Inferior parietal cortex (tissue), 1 donor: ENCODE measurements around the gene KIR2DL3.
"Not testable (repeated sequence)": the region's sequence is repeated elsewhere in the genome, so short reads cannot be mapped to it uniquely, and the experiment has no call there.

Experiments
- DNase-seq: peaks from one replicate; pipeline ENCODE4 v3.0.0-alpha.2; 2016; ENCODE audit errors: extremely low spot score

KIR2DL3 gene

DNA sequence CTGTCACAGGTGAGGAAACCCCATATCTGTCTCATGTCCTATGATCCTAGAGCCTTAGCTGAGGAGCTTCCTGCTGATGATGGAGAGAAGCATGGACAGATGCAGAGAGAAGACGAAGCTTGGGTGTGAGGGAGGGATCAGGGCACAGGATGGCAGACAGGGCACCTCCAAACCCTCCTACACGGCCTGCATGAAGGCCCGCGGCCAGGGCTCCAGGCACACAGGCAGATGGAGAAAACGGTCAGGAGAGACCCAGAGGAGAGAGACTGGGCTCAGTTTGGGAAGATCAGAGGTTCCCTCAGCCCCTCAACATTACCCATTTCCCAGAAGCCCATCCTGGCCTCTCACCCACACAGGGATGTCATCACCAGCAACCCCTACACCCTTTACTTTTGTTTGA, 5.8 kb downstream of the KIR2DL3 start:
- DNase-seq, result not testable (repeated sequence)

DNA sequence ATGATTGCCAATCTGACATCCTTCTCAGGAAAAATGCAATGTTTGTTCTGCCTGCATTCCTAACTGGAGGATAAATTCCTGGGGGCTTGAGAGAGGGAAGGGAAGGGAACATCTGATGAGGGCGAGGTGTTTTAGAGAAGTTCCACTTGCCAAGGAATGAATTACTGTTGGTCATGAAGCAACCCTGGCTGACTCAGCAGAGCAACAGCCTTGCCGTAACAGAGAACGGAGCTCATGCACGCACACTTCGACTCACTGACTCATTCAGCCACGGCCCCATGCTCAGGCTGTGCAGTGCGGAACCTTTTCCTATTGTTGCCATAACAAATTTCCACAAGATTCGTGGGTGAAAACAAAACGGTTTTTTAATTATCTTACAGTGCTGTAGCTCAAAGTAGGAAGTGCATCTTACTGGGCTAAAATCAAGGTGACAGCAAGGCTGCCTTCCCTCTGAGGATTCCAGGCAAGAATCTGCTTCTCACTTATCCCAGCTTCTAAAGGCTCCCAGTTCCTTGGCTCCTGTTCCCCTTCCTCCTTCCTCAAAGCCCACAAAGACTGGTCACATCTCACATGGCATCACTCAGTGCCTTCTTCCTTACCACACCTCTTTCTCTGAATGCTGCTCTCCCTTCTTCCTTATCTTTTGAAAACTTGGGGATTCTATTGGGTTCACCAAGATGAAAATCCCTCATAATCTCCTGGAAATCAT, 9.5 kb downstream of the KIR2DL3 start:
- DNase-seq, result not testable (repeated sequence)

DNA sequence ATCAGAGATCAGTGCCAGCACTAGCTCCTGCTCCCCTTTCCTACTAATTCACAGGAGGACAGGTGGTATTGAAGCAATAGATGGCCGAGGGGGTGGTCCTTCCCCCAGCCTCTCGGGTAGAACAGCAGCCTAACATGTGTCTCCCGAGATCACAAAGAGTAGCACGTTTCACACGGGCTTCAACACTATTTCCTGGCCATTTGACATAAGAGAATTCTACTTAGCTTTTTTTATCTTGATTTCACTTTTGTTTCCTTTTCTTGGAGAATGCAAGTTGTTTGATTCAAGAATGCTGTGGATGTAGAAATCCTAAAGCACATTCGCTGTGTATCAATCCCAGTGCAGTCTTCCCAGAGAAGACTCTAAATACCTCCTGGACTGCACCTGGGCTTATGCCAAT, 12.0 kb downstream of the KIR2DL3 start:
- not testable (repeated sequence) for DNase-seq

DNA sequence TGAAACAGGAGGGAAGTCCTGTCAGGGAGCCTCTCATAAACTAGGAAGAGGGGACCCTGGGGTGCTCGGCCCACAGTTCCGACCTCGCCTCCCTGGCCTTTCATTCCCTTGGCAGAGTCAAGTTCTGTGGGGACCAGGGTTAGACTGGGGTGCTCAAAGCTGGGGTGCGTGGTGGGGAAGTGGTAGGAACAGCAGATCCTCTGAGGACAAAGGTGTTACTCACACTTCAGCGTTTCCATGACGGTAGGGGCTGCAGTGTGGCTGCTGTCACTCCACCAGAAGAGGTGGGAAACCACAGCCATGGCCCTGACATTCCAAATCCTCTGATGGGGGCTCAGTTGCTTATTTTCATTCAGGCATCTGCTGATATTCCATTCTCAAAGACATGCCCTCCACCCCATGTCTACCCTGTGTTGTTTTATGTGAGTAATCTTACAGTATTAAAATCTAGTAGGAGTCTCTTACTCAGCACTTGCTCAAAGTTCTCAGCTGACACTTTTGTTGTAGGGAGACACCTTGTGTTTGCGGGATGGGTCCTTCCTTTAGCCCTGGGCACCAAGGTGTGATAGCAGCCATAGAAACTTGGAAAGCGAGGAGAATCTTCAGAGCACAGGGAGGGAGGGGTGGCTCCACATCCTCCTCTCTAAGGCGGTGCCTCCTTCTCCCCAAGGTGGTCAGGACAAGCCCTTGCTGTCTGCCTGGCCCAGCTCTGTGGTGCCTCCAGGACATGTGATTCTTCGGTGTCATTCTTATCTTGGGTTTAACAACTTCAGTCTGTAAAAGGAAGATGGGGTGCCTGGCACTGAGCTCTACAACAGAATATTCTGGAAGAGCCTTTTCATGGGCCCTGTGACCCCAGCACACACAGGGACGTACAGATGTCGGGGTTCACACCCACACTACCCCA, 18.1 kb downstream of the KIR2DL3 start:
- not testable (repeated sequence) for DNase-seq

DNA sequence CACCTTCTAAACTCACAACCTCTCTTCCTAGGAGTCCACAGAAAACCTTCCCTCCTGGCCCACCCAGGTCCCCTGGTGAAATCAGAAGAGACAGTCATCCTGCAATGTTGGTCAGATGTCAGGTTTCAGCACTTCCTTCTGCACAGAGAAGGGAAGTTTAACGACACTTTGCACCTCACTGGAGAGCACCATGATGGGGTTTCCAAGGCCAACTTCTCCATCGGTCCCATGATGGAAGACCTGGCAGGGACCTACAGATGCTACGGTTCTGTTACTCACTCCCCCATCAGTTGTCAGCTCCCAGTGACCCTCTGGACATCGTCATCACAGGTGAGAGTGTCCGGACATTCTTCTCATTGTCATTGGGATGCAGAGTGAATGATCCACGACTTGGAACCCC, 20.3 kb downstream of the KIR2DL3 start:
- DNase-seq, result not testable (repeated sequence)

DNA sequence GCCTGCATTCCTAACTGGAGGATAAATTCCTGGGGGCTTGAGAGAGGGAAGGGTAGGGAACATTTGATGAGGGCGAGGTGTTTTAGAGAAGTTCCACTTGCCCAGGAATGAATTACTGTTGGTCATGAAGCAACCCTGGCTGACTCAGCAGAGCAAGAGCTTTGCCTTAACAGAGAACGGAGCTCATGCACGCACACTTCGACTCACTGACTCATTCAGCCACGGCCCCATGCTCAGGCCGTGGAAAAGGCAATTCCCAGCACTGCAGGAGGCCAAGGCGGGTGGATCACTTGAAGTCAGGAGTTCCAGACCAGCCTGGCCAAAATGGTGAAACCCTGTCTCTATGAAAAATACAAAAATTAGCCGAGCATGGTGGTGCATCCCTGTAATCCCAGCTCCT, 25.9 kb downstream of the KIR2DL3 start:
- not testable (repeated sequence) for DNase-seq

DNA sequence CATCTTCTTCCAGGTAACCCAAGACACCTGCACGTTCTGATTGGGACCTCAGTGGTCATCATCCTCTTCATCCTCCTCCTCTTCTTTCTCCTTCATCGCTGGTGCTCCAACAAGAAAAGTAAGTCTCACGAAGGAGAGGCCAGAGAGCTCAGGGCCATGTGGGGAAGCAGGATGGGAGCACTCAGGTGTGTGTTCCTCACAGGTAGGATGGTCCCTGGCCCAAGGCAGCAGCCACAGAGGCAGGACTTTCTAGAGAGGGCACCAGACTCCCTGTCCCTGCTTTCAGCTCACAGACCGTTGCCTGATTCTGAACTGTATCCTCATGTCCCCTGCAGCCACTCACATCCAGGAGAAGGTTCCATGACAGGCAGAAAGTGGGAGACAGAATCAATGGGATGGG, 28.2 kb downstream of the KIR2DL3 start:
- DNase-seq, result not testable (repeated sequence)

DNA sequence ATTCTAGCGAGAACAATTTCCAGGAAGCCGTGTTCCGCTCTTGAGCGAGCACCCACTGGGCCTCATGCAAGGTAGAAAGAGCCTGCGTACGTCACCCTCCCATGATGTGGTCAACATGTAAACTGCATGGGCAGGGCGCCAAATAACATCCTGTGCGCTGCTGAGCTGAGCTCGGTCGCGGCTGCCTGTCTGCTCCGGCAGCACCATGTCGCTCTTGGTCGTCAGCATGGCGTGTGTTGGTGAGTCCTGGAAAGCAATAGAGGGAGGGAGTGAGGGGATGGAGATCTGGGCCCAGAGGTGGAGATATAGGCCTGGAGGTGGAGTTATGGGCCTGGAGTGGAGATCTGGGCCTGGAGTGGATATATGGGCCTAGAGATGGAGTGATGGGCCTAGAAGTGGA, 31.3 kb downstream of the KIR2DL3 start, which contains the start of gene KIR2DL1:
Gene KIR2DL1 (plus strand): TSS at position 148 of the 400 bp plus-strand sequence. CDS start 58 bp downstream, at position 206.
- DNase-seq, result not testable (repeated sequence)

DNA sequence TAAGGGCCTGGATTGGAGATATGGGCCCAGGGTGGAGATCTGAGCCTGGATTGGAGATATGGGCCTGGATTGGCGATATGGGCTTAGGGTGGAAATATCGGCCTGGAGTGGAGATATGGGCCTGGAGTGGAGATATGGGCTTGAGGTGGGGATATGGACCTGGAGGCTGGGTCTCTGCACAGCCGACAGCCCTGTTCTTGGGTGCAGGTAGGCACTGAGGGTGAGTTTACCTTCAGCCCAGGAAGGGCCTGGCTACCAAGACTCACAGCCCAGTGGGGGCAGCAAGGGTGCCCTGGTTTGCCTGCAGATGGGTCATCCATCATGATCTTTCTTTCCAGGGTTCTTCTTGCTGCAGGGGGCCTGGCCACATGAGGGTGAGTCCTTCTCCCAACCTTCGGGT, 32.2 kb downstream of the KIR2DL3 start:
- not testable (repeated sequence) for DNase-seq

DNA sequence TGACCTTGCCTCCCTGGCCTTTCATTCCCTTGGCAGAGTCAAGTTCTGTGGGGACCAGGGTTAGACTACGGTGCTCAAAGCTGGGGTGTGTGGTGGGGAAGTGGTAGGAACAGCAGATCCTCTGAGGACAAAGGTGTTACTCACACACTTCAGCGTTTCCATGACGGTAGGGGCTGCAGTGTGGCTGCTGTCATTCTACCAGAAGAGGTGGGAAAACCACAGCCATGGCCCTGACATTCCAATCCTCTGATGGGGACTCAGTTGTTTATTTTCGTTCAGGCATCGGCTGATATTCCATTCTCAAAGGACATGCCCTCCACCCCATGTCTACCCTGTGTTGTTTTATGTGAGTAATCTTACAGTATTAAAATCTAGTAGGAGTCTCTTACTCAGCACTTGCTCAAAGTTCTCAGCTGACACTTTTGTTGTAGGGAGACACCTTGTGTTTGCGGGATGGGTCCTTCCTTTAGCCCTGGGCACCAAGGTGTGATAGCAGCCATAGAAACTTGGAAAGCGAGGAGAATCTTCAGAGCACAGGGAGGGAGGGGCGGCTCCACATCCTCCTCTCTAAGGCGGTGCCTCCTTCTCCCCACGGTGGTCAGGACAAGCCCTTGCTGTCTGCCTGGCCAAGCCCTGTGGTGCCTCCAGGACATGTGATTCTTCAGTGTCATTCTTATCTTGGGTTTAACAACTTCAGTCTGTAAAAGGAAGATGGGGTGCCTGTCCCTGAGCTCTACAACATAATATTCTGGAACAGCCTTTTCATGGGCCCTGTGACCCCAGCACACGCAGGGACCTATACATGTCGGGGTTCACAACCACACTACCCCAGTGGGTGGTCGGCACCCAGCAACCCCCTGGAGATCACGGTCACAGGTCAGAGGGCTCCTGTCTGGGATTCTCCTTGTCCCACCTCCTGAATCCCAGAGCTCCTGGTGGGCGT, 33.0 kb downstream of the KIR2DL3 start:
- not testable (repeated sequence) for DNase-seq

DNA sequence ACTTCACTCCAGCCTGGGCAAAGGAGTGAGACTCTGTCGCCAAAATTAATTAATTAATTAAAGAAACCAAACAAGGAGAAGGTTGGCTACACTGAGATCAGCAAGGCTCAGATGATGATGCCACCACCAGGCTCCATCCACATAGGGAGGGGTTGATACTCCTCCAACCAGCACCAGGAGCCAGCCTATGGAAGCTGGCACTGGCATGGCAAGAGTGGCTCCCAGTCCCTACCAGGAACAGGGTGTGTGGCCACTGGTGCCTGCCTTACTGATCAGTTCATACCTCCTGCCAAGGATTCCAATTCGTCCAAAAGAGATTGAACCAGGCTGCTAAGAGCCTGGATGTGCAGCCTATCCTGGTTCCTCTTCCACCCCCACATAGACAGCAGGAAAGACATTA, 34.4 kb downstream of the KIR2DL3 start:
- DNase-seq, result not testable (repeated sequence)

DNA sequence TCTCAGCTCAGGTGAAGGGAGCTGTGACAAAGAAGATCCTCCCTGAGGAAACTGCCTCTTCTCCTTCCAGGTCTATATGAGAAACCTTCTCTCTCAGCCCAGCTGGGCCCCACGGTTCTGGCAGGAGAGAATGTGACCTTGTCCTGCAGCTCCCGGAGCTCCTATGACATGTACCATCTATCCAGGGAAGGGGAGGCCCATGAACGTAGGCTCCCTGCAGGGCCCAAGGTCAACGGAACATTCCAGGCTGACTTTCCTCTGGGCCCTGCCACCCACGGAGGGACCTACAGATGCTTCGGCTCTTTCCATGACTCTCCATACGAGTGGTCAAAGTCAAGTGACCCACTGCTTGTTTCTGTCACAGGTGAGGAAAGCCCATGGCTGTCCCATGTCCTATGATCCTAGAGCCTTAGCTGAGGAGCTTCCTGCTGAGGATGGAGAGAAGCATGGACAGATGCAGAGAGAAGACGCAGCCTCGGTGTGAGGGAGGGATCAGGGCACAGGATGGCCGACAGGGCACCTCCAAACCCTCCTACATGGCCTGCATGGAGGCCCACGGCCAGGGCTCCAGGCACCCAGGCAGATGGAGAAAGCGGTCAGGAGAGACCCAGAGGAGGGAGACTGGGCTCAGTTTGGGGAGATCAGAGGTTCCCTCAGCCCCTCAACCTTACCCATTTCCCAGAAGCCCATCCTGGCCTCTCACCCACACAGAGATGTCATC, 36.9 kb downstream of the KIR2DL3 start:
- DNase-seq, result not testable (repeated sequence)

DNA sequence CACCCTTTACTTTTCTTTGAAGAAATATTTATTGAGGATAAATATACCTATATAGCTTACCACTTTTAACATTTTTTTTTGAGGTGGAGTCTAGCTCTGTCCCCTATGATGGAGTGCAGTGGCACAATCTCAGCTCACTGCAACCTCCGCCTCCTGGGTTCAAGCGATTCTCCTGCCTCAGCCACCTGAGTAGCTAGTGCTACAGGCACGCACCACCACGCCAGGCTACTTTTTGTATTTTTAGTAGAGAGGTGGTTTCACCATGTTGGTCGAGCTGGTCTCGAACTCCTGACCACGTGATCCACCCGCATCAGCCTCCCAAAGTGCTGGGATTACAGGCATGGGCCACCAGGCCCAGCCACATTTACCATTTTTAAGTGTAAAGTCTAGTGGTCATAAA, 37.5 kb downstream of the KIR2DL3 start:
- not testable (repeated sequence) for DNase-seq

DNA sequence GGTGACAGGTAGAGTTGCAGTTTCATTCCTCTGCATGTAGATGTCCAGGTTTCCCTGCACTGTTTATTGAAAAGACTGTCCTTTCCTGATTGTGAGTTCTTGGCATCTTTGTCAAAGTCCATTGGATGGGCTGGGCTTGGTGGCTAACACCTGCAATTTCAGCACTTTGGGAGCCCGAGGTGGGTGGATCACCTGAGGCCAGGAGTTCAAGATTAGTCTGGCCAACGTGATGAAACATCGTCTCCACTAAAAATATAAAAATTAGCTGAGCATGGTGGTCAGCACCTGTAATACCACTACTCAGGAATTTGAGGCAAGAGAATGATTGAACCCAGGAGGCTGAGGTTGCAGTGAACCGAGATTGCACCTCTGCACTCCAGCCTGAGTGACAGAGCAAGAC, 39.5 kb downstream of the KIR2DL3 start:
- not testable (repeated sequence) for DNase-seq

DNA sequence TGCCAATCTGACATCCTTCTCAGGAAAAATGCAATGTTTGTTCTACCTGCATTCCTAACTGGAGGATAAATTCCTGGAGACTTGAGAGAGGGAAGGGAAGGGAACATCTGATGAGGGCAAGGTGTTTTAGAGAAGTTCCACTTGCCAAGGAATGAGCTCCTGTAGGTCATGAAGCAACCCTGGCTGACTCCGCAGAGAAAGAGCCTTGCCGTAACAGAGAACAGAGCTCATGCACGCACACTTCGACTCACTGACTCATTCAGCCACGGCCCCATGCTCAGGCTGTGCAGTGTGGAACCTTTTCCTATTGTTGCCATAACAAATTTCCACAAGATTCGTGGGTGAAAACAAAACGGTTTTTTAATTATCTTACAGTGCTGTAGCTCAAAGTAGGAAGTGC, 40.6 kb downstream of the KIR2DL3 start:
- DNase-seq, result not testable (repeated sequence)

DNA sequence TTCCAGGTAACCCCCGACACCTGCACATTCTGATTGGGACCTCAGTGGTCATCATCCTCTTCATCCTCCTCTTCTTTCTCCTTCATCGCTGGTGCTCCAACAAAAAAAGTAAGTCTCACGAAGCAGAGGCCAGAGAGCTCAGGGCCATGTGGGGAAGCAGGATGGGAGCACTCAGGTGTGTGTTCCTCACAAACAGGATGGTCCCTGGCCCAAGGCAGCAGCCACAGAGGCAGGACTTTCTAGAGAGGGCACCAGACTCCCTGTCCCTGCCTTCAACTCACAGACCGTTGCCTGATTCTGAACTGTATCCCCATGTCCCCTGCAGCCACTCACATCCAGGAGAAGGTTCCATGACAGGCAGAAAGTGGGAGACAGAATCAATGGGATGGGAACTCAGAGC, 44.6 kb downstream of the KIR2DL3 start:
- not testable (repeated sequence) for DNase-seq

DNA sequence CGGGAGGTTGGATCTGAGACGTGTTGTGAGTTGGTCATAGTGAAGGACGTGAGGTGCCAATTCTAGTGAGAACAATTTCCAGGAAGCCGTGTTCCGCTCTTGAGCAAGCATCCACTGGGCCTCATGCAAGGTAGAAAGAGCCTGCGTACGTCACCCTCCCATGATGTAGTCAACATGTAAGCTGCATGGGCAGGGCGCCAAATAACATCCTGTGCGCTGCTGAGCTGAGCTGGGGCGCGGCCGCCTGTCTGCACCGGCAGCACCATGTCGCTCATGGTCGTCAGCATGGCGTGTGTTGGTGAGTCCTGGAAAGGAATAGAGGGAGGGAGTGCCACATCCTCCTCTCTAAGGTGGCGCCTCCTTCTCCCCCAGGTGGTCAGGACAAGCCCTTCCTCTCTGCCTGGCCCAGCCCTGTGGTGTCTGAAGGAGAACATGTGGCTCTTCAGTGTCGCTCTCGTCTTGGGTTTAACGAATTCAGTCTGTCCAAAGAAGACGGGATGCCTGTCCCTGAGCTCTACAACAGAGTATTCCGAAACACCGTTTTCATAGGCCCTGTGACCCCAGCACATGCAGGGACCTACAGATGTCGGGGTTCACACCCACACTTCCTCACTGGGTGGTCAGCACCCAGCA, 47.9 kb downstream of the KIR2DL3 start:
- DNase-seq, result not testable (repeated sequence)

DNA sequence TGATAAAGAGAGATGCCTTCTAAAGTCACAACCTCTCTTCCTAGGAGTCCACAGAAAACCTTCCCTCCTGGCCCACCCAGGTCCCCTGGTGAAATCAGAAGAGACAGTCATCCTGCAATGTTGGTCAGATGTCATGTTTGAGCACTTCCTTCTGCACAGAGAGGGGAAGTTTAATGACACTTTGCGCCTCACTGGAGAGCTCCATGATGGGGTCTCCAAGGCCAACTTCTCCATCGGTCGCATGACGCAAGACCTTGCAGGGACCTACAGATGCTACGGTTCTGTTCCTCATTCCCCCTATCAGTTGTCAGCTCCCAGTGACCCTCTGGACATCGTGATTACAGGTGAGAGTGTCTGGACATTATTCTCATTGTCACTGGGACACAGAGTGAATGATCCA, 49.8 kb downstream of the KIR2DL3 start:
- not testable (repeated sequence) for DNase-seq

DNA sequence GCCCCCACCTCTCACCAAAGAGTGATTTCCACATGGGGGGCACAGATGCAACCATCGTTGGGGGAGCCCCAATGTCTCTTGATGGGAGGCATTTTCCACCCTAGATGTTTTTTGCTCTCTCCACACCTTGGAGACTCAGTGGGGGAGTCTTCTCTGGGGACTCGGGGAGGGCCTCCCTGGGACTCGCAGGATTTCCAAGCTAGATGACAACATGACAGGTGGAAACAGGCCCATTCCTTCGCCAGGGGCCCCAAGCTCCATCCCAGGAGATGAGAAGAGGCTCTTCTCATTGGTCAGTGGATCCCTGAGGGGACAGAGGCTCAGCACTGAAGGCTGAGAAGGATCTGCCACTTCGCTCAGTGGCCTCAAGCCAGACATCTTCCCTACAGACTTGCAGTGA, 52.4 kb downstream of the KIR2DL3 start:
- DNase-seq, result no peak

DNA sequence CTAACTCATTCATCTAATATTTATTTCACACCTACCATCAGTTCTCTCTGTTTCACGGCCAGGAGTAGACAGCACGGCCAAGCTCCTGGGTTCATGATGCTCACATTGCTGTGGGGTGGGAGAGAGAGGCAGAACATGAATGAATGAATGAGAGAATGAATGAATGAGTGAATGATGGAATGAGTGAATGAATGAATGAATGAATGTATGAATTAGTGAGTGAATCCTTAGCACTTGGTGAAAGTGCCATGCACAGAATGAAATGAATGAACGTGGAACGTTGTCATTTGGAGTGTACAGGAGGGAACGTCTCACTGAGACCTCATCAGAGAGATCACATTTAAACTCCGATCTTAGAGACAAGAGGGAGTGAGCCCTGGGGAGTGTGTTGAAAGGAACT, 53.2 kb downstream of the KIR2DL3 start:
- DNase-seq, result no peak
